ENCODE data around the gene PPP1R9B. TPM values are rescaled to one million over a fixed set of nuclear protein-coding genes. Genes with fewer than 3 reads are reported as not detected.

PPP1R9B gene
- total RNA-seq, 1 experiment from 2014 or later = 34.8 TPM

DNA sequence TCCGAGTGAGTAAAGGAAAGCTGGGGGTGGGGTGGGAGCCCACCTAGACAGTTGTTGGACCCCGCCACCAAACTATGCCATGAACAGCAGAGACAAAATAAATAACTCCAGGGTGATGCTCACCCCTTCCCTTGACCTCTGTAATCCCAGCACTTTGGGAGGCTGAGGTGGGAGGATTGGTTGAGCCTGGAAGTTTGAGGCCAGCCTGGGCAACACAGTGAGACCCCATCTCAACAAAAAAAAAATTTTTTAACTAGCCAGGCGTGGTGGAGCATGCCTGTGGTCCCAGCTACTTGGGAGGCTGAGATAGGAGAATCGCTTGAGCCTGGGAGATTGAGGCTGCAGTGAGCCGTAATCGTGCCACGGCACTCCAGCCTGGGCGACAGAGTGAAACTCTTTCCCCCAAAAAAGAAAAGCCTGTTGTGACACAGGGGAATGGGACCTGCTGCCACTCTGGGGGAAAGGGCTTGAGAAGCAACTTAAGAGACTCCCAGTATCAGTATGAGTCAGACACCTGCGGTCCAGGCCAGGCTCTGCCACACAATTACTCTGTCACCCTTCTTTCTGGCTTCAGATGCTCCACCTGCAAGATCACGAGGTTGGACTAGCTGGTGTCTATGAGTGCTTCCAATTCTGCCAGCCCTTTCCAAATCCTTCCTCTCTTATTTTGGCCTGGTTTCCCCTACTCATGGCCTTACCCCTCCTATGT, 20.3 kb upstream of the PPP1R9B start:
- no peaks in the 10 kb centered on the region for H3K27me3 Mint-ChIP-seq (ENCODE audit: insufficient read depth, unreplicated experiment)
- no TSS peak for BruUV-seq (replicated peaks)
- POLR2A ChIA-PET = interaction anchor here (1.1 to 3.3 kb wide), 3 partner anchors 7 to 26 kb away, joined by 3 to 15 read pairs (median 9); no protein-coding TSS in a partner anchor

DNA sequence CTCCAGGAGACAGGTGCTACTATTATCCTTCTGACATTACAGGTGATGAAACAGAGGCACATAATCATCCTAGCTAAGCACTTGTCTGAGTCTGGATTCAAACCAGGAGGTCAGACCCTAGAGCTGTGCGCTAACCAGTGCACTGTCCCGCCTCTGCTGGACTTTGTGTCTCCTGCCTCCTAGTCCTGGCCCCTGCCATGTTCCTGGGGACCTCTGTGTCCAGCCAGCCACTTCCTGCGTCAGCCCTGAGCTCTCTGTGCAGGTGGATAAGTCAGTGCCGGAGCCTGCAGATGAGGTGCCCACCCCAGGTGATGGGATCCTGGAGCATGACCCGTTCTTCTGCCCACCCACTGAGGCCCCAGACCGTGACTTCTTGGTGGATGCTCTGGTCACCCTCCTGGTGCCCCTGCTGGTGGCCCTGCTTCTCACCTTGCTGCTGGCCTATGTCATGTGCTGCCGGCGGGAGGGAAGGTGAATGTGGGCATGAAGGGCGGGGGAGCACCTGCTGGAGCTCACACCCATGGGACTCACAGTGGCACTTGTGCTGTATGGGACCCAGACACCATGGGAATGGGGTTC, 19.5 kb upstream of the PPP1R9B start:
- Mint-ChIP-seq H3K27me3 (ENCODE audit: insufficient read depth, unreplicated experiment) (no peaks in the 10 kb centered on the region), H3K9me3 (ENCODE audit: unreplicated experiment) (no peaks in the 10 kb centered on the region), H3K4me3 (ENCODE audit: unreplicated experiment) (no peak overlapping the region), H3K4me1 (ENCODE audit: insufficient read depth, unreplicated experiment) (peaks cover 21% of the 10 kb centered on the region), H3K36me3 (ENCODE audit: insufficient read depth, unreplicated experiment) (peaks cover 5% of the 10 kb centered on the region), H3K27ac (ENCODE audit: low read depth, unreplicated experiment) (no peak overlapping the region)
- TF ChIP-seq CTCF (IDR thresholded peaks at IDR 0.05; ENCODE audit: unreplicated experiment) = no peak
- DNase-seq (ENCODE audit: unreplicated experiment) = no peak
- BruUV-seq (replicated peaks) = no TSS peak
- ChIA-PET CTCF (interaction anchor here (0.6 to 5.3 kb wide), 52 partner anchors 8 to 672 kb away, joined by 3 to 122 read pairs (median 5); partner anchors contain the start of gene COL1A1), POLR2A (interaction anchor here (0.8 to 3.3 kb wide), 5 partner anchors 8 to 123 kb away, joined by 3 to 15 read pairs (median 9); no protein-coding TSS in a partner anchor)
- intact Hi-C loops (cut with micrococcal nuclease) = loop anchor here (1.0 kb wide), 2 partner anchors 28 to 127 kb away; no protein-coding TSS in a partner anchor

More for the DNA sequence above, 20.3 kb upstream of the PPP1R9B start:
- no peaks in the 10 kb centered on the region for H3K9me3 Mint-ChIP-seq (ENCODE audit: unreplicated experiment)
- H3K4me3 Mint-ChIP-seq (ENCODE audit: unreplicated experiment) = no peak overlapping the region
- TF ChIP-seq CTCF (IDR thresholded peaks at IDR 0.05; ENCODE audit: unreplicated experiment) = no peak
- intact Hi-C loops (cut with micrococcal nuclease) = no loop called here
- H3K4me1 Mint-ChIP-seq (ENCODE audit: insufficient read depth, unreplicated experiment) = peaks cover 21% of the 10 kb centered on the region
- CTCF ChIA-PET = interaction anchor here (0.6 to 5.3 kb wide), 15 partner anchors 9 to 224 kb away, joined by 3 to 122 read pairs (median 7); partner anchors contain the start of gene COL1A1
- H3K36me3 Mint-ChIP-seq (ENCODE audit: insufficient read depth, unreplicated experiment) = peaks cover 5% of the 10 kb centered on the region
- peak; percentile 52 for DNase-seq (ENCODE audit: unreplicated experiment)
- H3K27ac Mint-ChIP-seq (ENCODE audit: low read depth, unreplicated experiment) = peak overlapping the region; percentile 69

- CTCF ChIA-PET = interaction anchor here (0.6 to 5.3 kb wide), 49 partner anchors 8 to 672 kb away, joined by 3 to 122 read pairs (median 5); partner anchors contain the start of gene COL1A1
- intact Hi-C loops (cut with micrococcal nuclease) = loop anchor here (1.0 kb wide), 2 partner anchors 29 to 128 kb away; no protein-coding TSS in a partner anchor
- no peak overlapping the region for H3K4me3 Mint-ChIP-seq (ENCODE audit: unreplicated experiment)
Observed at GRCh38 chr17:50169121-50169764, 18.8 kb upstream of the PPP1R9B start.

More at GRCh38 chr17:50169121-50169764, 18.8 kb upstream of the PPP1R9B start:
- Mint-ChIP-seq H3K27me3 (ENCODE audit: insufficient read depth, unreplicated experiment) (no peaks in the 10 kb centered on the region), H3K36me3 (ENCODE audit: insufficient read depth, unreplicated experiment) (peaks cover 5% of the 10 kb centered on the region), H3K4me1 (ENCODE audit: insufficient read depth, unreplicated experiment) (peaks cover 21% of the 10 kb centered on the region), H3K27ac (ENCODE audit: low read depth, unreplicated experiment) (no peak overlapping the region), H3K9me3 (ENCODE audit: unreplicated experiment) (no peaks in the 10 kb centered on the region)
- POLR2A ChIA-PET = interaction anchor here (0.6 to 3.3 kb wide), 6 partner anchors 9 to 124 kb away, joined by 3 to 15 read pairs (median 6); no protein-coding TSS in a partner anchor
- no TSS peak for BruUV-seq (replicated peaks)
- DNase-seq (ENCODE audit: unreplicated experiment) = peak; percentile 68
- TF ChIP-seq CTCF (IDR thresholded peaks at IDR 0.05; ENCODE audit: unreplicated experiment) = peak; percentile 69
